HG03025 (cell line): ENCODE results near the gene GHR.
"Not testable (repeated sequence)": the region's sequence is repeated elsewhere in the genome, so short reads cannot be mapped to it uniquely, and the experiment has no call there.

Source experiments
- ATAC-seq: cut with Tn5 transposase; IDR thresholded peaks from one replicate; pipeline ENCODE4 v1.9.1; 2021; ENCODE audit warnings: mild to moderate bottlenecking, moderate library complexity; ENCODE audit not compliant: unreplicated experiment, low FRiP score

The GHR gene

GRCh38 chr5:42677156-42677842 is 254.1 kb downstream of the GHR start:
- no peak for ATAC-seq

GRCh38 chr5:42680046-42680445 is 256.8 kb downstream of the GHR start:
- no peak for ATAC-seq

GRCh38 chr5:42685078-42685477 is 261.8 kb downstream of the GHR start:
- not testable (repeated sequence) for ATAC-seq

- no peak for ATAC-seq
Measured at GRCh38 chr5:42689391-42689790, 266.2 kb downstream of the GHR start.

- ATAC-seq: no peak
Measured at GRCh38 chr5:42691413-42691937, 268.2 kb downstream of the GHR start.

- no peak for ATAC-seq
Measured at GRCh38 chr5:42701351-42702059, 278.3 kb downstream of the GHR start.

- ATAC-seq: no peak
Measured at GRCh38 chr5:42703238-42703637, 280.0 kb downstream of the GHR start.

- ATAC-seq: no peak
Measured at GRCh38 chr5:42715785-42716184, 292.5 kb downstream of the GHR start.

GRCh38 chr5:42718591-42718990 is 295.4 kb downstream of the GHR start:
- ATAC-seq: peak; percentile 59

- ATAC-seq: no peak
Measured at GRCh38 chr5:42719034-42719433, 295.8 kb downstream of the GHR start.

GRCh38 chr5:42720251-42720650 is 297.0 kb downstream of the GHR start:
- ATAC-seq: no peak

- ATAC-seq: no peak
Measured at GRCh38 chr5:42721484-42721883, 298.2 kb downstream of the GHR start.

- ATAC-seq: not testable (repeated sequence)
Measured at GRCh38 chr5:42734531-42735058, 311.4 kb downstream of the GHR start.

- ATAC-seq: no peak
Measured at GRCh38 chr5:42740920-42741319, 317.7 kb downstream of the GHR start.

- ATAC-seq: no peak
Measured at GRCh38 chr5:42745426-42745825, 322.2 kb downstream of the GHR start.

GRCh38 chr5:42745856-42746255 is 322.6 kb downstream of the GHR start:
- ATAC-seq: no peak

- ATAC-seq: no peak
Measured at GRCh38 chr5:42749020-42749419, 325.8 kb downstream of the GHR start.

GRCh38 chr5:42750507-42750906 is 327.3 kb downstream of the GHR start:
- no peak for ATAC-seq

- ATAC-seq: no peak
Measured at GRCh38 chr5:42751044-42751443, 327.8 kb downstream of the GHR start.

- no peak for ATAC-seq
Measured at GRCh38 chr5:42753099-42753498, 329.9 kb downstream of the GHR start.
